Left kidney (tissue), 2 donors: ENCODE results near the gene KCNK5. TPM values are rescaled to one million over a fixed set of nuclear protein-coding genes. Genes with fewer than 3 reads are reported as not detected.

Source experiments
- DNase-seq: peaks from one replicate; pipeline ENCODE4 v3.0.0-alpha.2; 2013
- polyA plus RNA-seq: library from polyadenylated mRNA; unstranded; fragments of 120-200 nt; gene quantifications from one replicate; pipeline ENCODE4 v1.2.1, GENCODE V29; 2013; ENCODE audit not compliant: insufficient read length

KCNK5 gene
- polyA plus RNA-seq, 1 donor: 9.6 TPM

GRCh38 chr6:39198528-39198927 is 30.7 kb downstream of the KCNK5 start:
- no peak for DNase-seq

GRCh38 chr6:39197922-39198500 is 31.3 kb downstream of the KCNK5 start:
- DNase-seq: no peak

DNA sequence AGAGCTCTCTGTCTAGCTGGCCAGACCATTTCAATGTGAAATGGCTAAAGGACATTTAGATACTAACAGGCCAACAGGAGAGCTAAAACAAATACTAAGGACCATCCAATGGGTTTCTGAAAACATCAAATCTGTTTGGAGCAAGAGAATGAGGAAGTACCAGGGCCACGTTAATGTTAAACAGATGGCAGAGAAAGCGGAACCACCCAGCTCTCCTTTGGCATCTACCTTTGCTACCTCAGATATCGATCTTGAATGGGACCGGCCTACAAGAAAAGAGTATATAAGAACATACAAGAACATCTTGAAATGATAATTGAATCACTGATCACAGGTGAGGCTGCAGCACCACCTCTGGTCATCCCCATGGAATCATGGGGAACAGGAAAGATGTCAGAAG is 31.8 kb downstream of the KCNK5 start:
- no peak for DNase-seq

- no peak for DNase-seq
These were observed 32.6 kb downstream of the KCNK5 start for GRCh38 chr6:39196673-39197091.

DNA sequence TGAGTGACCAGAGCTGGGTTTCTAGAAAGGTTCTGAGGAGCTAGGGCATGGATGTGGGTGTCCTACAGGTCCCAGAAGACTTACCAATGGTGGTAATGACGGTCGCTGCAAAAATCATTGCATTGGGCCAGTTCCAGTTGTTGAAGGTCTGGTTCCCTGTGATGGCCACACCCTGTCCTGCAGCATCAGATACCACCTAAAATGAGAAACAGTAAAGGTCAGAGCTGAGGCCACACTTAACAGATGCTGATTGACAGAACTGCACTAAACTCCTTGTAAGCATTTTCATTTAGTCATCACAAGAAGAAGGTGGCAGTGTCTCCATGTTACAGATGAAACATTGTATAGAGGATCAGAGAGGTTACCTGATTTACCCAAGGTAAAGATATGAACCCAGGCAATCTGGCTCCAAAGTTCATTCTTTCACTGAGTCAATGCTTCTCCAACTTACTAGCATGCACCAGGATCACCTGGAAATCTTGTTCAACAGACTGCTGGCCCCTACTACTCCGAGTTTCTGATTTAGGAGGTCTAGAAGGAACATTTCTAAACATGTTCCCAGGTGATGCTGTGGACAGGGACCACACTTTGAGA is 33.4 kb downstream of the KCNK5 start:
- no peak for DNase-seq

GRCh38 chr6:39194466-39194865 is 34.8 kb downstream of the KCNK5 start:
- DNase-seq: no peak

GRCh38 chr6:39193201-39193791 is 36.0 kb downstream of the KCNK5 start:
- no peak for DNase-seq

GRCh38 chr6:39192736-39193135 is 36.5 kb downstream of the KCNK5 start:
- DNase-seq: no peak

DNA sequence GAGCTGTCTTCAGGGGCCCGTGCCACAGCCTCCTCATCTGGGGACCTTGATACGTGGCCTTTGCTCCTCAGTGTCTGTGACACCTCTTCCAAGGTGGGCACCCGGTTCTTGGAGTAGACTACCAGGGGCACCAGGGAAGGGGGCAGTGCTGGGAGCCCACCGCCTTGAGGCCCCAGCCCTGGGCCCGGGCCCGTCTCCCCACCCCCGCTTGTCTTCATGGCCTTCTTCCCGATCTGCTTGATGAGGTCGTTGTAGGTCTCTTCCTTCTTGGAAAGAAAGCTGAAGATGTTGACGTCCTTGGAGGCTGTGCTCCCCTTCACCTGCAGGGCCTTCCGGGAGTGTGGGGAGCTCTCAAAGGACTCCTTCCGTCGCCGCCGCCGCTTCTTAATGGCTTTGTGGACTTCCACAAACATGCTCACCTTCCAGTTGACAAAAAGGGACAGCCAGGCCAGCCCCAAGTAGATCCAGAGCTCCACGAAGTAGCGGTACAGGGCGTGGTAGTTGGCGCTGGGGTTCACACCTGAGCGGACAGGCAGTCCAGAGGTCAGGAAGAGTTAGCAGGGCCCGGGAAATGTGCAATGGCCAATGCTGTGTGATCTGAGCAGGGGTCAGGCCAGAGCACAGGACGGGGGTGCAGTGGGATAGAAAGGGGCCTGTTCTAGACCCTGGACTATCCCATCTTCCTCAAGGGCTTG is 37.9 kb downstream of the KCNK5 start:
- no peak for DNase-seq

DNA sequence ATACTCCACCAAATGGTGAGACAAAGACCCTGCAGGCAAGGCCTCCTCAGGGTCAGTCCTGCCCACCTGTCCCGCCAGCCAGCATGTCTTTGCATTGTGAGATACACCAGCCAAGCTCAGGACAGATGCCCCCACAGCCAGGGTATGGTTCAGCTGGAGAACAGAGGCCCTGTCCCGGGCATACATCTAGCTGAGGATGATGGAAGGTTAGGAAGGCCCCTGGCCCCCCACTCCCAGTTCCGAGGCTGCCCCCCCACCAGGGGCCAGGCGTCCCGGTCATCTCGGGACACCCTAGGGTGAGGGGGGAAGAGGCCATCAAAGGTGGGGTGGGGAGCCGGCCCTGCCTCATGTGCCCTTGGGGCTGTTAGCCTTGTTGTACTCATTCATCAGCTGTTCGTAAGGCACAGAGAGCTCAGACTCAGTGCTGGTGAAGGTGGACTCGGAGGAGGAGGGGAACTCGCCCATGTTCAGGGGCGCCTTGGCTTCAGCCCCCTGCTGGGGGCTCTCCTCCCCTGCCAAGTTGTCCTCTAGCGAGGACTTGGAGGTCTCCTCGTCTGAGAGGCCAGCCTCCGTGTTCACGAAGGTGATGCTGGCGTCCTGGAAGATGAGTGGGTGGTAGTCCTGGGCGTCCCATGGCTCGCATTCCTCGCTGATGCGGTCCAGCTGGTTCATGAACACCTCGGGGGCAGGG is 38.6 kb downstream of the KCNK5 start:
- no peak for DNase-seq

DNA sequence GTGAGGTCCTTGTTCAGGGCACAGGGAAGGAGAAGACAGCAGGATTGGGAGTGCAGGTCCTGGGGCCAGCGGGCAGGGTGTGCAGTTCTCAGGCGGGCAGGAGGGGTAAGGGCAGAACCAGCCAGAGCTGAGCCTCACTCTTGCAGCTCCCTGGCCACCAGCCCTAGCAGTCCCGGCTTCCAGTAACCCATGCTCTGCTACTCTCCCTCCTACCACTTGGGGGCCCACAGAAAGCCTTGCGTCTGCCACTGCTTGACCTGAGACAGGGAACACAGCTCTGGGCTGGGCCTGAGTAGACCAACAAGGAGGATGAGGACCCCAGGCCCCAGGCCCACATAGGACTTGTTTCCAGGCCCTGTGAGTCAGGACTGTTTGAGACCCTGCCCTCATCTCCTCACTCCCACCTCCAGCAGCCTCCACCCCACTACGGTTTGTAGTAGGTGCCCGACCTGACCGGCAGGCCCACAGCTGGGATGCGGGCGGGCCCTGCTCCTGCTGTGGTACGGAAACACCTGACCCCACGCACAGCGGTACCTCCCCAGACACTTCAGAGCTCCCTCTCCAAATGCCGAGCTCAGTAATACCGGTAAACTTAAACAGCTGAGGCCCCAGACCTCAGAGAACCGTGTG is 39.2 kb downstream of the KCNK5 start:
- DNase-seq: no peak

- no peak for DNase-seq
These were observed 40.1 kb downstream of the KCNK5 start for GRCh38 chr6:39189131-39189530.

DNA sequence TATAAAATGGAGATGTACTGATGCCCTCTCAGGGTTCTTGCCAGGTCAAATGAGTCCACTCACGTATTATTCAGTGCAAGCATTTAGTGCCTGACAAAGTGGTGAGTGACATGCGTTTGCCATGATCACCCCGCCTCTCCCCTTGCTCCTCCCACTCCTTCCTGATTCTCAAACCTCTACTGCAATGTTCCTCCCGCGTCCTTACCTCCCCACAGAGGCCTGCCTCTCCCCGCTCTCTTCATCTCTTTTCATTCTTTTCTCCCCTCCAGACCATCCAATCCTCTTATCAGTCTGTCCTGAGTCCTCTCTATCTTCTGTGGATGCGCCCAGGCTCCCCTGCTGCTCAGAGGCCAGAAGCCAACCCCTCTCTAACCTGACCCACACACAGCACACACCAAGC is 40.7 kb downstream of the KCNK5 start:
- no peak for DNase-seq

DNA sequence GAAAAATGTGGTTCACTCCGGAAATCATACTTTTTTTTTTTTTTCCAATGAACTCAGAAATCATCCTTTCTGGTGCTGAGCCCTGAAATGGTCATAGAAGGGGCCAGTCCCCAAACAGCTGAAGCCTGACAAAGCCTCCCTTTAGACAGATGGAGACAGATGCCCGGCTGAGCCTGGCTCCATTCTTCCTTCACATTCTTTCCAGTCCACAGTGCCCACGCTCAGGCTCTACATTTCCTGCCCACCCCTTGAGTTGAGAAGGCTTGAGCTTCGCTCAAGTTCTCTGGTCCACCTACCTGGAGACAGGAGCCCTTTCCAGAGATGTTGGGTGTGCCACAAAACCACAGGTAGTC is 41.2 kb downstream of the KCNK5 start:
- DNase-seq: no peak

GRCh38 chr6:39184906-39185580 is 44.2 kb downstream of the KCNK5 start:
- no peak for DNase-seq

- no peak for DNase-seq
These were observed 46.7 kb downstream of the KCNK5 start for GRCh38 chr6:39182604-39183003.

DNA sequence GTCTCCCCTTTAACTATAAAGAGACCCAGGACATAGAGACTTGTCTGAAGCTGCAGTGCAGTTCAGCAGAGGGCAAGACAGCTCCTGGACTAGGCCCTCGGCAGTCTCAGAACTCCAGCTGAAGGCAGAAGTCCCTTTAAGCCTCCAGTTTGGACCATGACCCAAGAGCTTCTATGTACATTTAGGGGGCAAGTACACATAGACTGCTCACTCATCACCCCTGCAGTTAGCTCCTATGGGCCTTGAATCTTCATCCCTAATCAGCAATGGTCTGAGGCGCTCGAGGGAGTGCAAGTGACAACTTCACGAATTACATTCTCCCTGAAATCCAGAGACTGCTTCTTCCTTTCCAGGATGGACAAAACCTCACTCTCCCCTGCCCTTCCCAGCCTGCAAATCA is 47.4 kb downstream of the KCNK5 start:
- DNase-seq: no peak

DNA sequence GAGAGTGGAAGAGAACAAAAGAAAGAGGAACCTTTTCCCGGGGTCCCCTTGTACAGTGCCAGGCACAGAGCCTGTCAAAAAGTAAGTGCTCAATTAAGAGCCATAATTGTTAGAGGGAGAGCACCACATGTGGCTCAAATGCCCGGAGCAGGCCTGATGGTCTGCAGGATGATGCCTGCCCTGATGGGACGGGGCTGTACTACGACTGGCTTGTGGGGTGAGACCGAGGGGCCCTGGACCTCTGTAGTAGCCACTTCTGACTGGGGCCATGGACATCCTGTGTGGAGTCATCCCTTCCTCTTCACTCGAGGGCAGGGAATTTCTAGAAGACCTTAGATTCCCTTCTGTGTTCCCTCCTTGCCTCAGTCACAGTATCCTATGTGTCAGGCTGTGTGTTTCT is 47.9 kb downstream of the KCNK5 start:
- no peak for DNase-seq

DNA sequence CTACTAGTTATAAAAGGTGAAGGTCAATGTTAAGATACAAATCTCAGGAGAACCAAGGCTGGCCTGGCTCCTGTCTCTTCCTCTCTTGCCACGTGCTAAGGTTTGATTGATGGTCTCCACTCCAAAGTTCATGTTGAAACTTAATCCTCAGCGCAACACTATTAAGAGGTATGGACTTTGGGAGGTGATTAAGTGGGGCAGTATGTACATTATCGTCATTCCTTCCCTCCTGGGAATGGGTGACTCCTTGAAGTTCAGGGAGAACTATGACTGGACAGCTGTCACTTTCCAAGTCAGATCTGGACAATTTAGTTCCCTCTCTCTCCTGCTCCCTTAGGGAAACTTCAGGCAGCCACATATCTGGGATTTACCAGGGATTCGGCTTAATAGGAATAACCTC is 50.5 kb downstream of the KCNK5 start:
- DNase-seq: no peak

GRCh38 chr6:39178235-39178634 is 51.0 kb downstream of the KCNK5 start:
- no peak for DNase-seq

DNA sequence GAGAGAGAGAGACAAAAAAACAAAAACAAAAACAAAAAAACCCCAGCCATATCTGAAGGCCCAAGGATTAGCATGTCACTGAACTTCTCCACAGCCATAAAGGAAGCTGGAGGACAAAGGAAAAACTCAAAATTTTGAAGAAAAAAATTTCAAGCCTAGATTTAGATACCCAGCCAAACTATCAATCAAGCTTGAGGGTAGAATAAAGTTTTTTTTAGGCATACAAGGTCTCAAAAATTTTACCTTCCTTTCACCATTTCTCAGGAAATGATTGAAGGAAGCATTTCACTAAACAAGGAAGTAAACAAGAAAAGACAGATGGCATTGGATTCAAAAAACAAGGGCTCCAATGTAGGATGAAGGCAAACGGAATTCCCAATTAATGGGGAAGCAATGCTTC is 52.1 kb downstream of the KCNK5 start:
- DNase-seq: no peak

DNA sequence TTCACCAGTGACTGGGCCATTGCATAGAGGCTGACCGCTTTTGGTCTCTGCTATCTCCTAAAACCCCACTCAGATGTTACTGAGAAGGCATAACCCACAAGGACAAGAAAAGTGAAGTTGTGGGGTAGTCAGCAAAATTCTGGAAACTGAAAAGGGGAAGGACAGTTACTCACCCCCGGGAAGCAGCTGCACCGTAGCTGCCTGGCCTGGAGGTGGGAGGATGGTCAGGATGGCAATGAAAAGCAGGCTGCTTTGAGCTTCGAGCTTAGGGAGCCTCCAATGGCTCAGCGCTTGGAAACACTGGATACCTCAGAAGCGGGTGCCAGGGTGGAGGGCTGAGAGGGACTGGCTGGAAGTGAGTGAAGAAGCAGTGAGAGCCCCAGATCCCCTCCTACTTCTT is 56.0 kb downstream of the KCNK5 start:
- DNase-seq: no peak
